Measurements from ENCODE around the gene ITGB5. TPM values are rescaled to one million over a fixed set of nuclear protein-coding genes. Genes with fewer than 3 reads are reported as not detected.

ITGB5 gene
- total RNA-seq, 1 experiment from 2014 or later: 225 TPM

DNA sequence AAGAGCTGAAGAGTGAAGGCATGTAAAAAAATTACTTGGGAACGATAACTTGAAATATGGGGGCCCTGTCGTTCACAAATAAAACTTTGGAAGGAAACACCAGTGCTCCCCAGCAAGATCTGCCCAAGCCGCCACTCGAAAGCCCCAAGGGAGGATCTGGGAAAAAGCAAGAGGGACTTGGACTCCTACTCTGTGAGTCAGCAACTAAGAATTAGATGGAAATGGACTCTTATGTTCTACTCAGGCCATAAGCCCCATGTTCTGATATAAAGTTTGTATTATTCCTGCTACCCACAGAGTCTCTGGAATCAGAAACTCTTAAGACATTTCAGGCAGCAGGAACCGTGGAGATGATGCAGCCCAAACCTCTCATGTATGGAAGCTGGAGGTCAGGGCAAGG lies 75.7 kb downstream of the ITGB5 start:
- Mint-ChIP-seq H3K4me3 (ENCODE audit: low read depth, unreplicated experiment) (no peak overlapping the region), H3K36me3 (ENCODE audit: insufficient read depth, unreplicated experiment) (peaks cover 51% of the 10 kb centered on the region), H3K27ac (ENCODE audit: unreplicated experiment) (peak overlapping the region; percentile 88), H3K4me1 (ENCODE audit: low read depth, unreplicated experiment) (peaks cover 57% of the 10 kb centered on the region), H3K27me3 (ENCODE audit: unreplicated experiment) (no peaks in the 10 kb centered on the region), H3K9me3 (ENCODE audit: low read depth, unreplicated experiment) (no peaks in the 10 kb centered on the region)
- no TSS peak for BruUV-seq (replicated peaks)
- intact Hi-C loops (cut with micrococcal nuclease; ENCODE audit: unreplicated experiment): no loop called here
- TF ChIP-seq, protein P1, sequence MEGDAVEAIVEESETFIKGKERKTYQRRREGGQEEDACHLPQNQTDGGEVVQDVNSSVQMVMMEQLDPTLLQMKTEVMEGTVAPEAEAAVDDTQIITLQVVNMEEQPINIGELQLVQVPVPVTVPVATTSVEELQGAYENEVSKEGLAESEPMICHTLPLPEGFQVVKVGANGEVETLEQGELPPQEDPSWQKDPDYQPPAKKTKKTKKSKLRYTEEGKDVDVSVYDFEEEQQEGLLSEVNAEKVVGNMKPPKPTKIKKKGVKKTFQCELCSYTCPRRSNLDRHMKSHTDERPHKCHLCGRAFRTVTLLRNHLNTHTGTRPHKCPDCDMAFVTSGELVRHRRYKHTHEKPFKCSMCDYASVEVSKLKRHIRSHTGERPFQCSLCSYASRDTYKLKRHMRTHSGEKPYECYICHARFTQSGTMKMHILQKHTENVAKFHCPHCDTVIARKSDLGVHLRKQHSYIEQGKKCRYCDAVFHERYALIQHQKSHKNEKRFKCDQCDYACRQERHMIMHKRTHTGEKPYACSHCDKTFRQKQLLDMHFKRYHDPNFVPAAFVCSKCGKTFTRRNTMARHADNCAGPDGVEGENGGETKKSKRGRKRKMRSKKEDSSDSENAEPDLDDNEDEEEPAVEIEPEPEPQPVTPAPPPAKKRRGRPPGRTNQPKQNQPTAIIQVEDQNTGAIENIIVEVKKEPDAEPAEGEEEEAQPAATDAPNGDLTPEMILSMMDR (IDR thresholded peaks at IDR 0.05; ENCODE audit: unreplicated experiment): no peak
- CTCF ChIA-PET: interaction anchor here (1.7 kb wide), 1 partner anchor 90 kb away, joined by 4 read pairs; no protein-coding TSS in a partner anchor
- DNase-seq: no peak

DNA sequence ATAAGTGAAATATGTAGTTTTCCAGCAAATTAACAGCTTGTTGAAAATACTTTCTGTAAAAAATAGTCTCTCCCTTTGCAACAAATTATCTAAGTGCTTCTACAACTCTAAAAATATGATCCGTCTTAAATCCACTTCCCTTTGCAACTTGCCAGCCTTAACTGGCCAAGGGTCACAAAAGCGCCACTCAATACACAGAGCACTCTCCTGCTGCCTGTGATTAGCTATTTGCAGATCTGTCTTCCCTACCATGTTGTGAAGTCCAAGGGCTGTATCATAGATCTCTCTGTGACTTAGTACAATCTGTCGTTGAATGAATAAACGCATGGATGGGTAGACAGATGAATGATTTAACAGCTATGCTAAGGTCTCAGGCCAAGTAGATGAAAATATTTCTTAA lies 76.2 kb downstream of the ITGB5 start:
- no peaks in the 10 kb centered on the region for H3K9me3 Mint-ChIP-seq (ENCODE audit: low read depth, unreplicated experiment)
- peaks cover 47% of the 10 kb centered on the region for H3K36me3 Mint-ChIP-seq (ENCODE audit: insufficient read depth, unreplicated experiment)
- no peak for DNase-seq
- H3K27me3 Mint-ChIP-seq (ENCODE audit: unreplicated experiment): no peaks in the 10 kb centered on the region
- H3K4me1 Mint-ChIP-seq (ENCODE audit: low read depth, unreplicated experiment): peaks cover 52% of the 10 kb centered on the region
- intact Hi-C loops (cut with micrococcal nuclease; ENCODE audit: unreplicated experiment): no loop called here
- no TSS peak for BruUV-seq (replicated peaks)
- no peak overlapping the region for H3K27ac Mint-ChIP-seq (ENCODE audit: unreplicated experiment)
- H3K4me3 Mint-ChIP-seq (ENCODE audit: low read depth, unreplicated experiment): no peak overlapping the region
- CTCF ChIA-PET: interaction anchor here (1.7 kb wide), 1 partner anchor 90 kb away, joined by 4 read pairs; no protein-coding TSS in a partner anchor
- TF ChIP-seq, protein P1 (IDR thresholded peaks at IDR 0.05; ENCODE audit: unreplicated experiment): no peak

DNA sequence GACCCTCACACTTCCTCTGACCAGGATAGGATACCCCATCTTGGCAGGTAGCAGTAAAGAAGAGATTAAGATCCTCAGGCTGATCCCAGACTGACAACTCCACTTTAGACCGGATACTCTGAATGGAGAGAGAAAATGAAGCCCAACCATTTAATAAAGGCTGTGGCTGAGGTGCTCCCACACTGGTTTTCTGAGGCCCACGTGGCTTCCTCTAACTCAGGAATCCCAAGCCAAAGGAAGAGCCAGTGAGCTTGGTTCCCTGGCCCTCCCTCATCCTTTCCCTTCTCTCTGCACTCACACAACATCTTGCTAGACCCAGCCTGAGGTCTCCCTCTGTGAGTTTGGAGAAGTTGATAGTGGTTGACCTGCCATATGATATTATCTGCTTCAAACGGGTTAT lies 78.1 kb downstream of the ITGB5 start:
- intact Hi-C loops (cut with micrococcal nuclease; ENCODE audit: unreplicated experiment): no loop called here
- no peak for DNase-seq
- H3K27ac Mint-ChIP-seq (ENCODE audit: unreplicated experiment): no peak overlapping the region
- CTCF ChIA-PET: interaction anchor here (0.7 kb wide), 1 partner anchor 121 kb away, joined by 3 read pairs; no protein-coding TSS in a partner anchor
- H3K36me3 Mint-ChIP-seq (ENCODE audit: insufficient read depth, unreplicated experiment): peaks cover 30% of the 10 kb centered on the region
- H3K4me3 Mint-ChIP-seq (ENCODE audit: low read depth, unreplicated experiment): no peak overlapping the region
- H3K9me3 Mint-ChIP-seq (ENCODE audit: low read depth, unreplicated experiment): no peaks in the 10 kb centered on the region
- H3K4me1 Mint-ChIP-seq (ENCODE audit: low read depth, unreplicated experiment): peaks cover 33% of the 10 kb centered on the region
- BruUV-seq (replicated peaks): no TSS peak
- H3K27me3 Mint-ChIP-seq (ENCODE audit: unreplicated experiment): no peaks in the 10 kb centered on the region
- TF ChIP-seq, protein P1 (IDR thresholded peaks at IDR 0.05; ENCODE audit: unreplicated experiment): no peak

DNA sequence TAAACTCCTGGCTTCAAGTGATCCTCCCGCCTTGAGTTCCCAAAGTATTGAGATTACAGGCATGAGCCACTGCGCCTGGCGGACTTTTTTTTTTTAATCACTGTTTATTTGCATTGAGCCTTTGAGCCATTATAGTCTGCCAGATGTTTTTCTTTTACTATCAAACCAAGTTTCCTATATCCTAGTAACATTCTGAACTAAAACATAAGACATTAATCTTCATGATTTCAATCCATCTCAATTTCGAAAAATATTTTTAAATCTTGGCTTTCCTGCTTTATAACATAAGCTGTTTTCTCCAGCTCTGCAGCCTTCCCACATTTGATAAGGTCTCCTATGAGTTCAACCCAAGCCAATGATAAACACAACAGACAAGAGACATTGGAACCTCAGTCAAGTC lies 81.5 kb downstream of the ITGB5 start:
- CTCF ChIA-PET: interaction anchor here (0.6 to 0.7 kb wide), 5 partner anchors 9 to 1221 kb away, joined by 3 to 4 read pairs (median 3); partner anchors contain the start of gene HACD2

More for the DNA sequence above, 81.5 kb downstream of the ITGB5 start:
- Mint-ChIP-seq H3K4me3 (ENCODE audit: low read depth, unreplicated experiment) (no peak overlapping the region), H3K36me3 (ENCODE audit: insufficient read depth, unreplicated experiment) (peaks cover 10% of the 10 kb centered on the region), H3K27ac (ENCODE audit: unreplicated experiment) (no peak overlapping the region), H3K27me3 (ENCODE audit: unreplicated experiment) (no peaks in the 10 kb centered on the region), H3K4me1 (ENCODE audit: low read depth, unreplicated experiment) (peaks cover under 1% of the 10 kb centered on the region), H3K9me3 (ENCODE audit: low read depth, unreplicated experiment) (no peaks in the 10 kb centered on the region)
- intact Hi-C loops (cut with micrococcal nuclease; ENCODE audit: unreplicated experiment): no loop called here
- BruUV-seq (replicated peaks): no TSS peak
- TF ChIP-seq, protein P1 (IDR thresholded peaks at IDR 0.05; ENCODE audit: unreplicated experiment): no peak
- DNase-seq: no peak

All from Calu3 (cell line).